ENCODE data around the gene MED13.
A peak's percentile ranks its signal among the peaks of the same experiment; 100 is the strongest.
"Not testable (repeated sequence)": the region's sequence is repeated elsewhere in the genome, so short reads cannot be mapped to it uniquely, and the experiment has no call there.

The MED13 gene

GRCh38 chr17:62090021-62090824 lies 25.1 kb upstream of the MED13 start:
- DNase-seq (ENCODE audit: low spot score): no peak

- DNase-seq (ENCODE audit: low spot score): no peak
These were observed 24.3 kb upstream of the MED13 start for GRCh38 chr17:62089334-62089733.

- no peak for DNase-seq (ENCODE audit: low spot score)
These were observed 21.7 kb upstream of the MED13 start for GRCh38 chr17:62086737-62087136.

DNA sequence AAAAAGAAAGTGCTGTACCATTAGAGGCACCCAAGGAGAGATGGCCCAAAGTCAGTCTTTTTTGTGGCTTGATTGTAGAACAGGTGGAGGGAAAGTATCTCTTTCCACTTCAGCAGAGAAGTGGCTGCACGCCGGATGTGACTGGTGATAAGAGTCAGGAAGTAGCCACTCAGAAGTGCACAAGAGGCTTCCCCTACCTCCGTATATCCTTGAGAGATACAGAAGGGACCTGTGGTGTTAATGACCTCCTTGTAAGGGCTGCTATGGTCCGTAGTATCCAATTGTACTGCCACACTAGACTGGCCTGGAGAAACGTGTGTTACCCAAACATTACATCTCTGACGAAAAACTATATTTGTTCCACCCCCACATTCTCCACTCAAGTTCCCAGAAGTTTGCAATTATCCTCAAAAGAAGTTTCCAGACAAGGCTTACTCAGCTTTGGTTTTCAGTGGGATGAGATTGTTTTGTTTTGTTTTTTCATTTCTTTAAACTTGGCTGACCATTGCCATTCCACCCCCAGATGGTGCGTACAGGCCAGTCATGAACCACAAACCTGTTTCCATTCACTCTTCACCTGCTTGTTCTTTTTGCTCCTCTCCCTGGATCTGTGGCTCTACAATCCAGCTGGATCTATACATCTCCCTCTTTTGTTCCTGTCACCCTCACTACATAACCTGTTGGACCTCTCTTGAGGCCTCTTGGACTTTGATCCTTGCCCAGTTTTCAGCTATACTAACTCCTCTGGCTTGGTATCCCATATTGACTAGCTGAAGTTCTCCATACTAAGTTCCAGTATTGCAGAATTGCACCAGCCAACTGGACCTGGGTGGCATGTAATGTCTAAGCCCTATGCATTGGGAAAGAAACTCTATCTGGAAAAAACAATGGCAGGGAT lies 20.7 kb upstream of the MED13 start:
- no peak for DNase-seq (ENCODE audit: low spot score)

DNA sequence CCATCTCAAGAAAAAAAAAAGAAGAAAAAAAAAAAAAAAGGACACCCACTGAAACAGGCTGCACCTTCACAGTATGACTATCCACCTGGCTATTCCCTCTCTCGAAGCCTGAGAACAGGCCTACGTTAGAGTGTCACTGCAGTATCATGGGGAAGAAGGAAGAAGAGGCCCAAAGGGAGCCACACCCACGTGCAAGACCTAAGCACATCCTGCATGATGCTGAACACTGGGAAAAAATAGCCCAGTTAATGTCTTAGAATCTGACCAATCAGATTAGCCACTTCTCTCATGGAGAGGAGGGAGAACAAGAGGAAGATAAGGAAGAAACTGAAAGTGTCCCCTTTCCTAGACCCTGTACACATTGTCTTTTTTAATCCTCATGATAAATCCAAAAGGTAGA lies 19.5 kb upstream of the MED13 start:
- DNase-seq (ENCODE audit: low spot score): no peak

DNA sequence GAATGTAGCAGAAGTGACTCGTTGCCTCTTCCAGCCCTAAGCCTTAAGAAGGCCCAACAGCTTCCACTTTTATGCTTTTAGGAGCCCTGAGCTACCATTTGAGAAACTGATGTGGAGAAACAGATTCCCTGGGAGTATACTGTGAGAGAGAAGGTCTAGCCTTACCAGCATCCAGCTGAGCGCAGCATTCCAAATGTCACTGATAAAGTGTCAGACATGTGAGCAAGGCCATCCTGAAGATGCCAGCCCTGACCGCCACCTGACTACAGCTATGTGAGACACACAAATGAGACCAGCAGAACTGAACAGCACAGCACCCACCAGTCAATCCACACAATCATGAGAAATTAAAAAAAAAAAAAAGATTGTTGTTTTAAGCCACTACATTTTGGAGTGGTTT lies 18.6 kb upstream of the MED13 start:
- no peak for DNase-seq (ENCODE audit: low spot score)

DNA sequence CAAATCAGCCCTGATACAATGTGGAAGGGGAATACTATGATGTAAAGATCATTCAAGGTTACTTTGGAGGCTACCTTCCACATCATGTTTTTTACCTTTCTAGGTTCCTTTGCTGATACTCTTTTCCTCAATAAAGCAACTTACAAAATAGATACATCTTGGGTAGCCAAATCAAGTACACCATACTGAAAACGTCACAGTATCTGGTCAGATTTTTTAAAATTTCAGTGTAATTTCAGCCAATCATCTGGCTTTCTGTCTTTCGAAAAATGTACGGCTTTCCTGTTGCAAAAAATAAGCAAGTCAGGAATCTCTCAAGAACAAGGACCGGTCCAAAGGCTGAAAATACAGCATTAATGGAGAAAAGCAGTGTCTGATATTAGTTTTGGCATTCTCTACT lies 15.6 kb upstream of the MED13 start:
- no peak for DNase-seq (ENCODE audit: low spot score)

- no peak for DNase-seq (ENCODE audit: low spot score)
These were observed 12.9 kb upstream of the MED13 start for GRCh38 chr17:62078009-62078408.

DNA sequence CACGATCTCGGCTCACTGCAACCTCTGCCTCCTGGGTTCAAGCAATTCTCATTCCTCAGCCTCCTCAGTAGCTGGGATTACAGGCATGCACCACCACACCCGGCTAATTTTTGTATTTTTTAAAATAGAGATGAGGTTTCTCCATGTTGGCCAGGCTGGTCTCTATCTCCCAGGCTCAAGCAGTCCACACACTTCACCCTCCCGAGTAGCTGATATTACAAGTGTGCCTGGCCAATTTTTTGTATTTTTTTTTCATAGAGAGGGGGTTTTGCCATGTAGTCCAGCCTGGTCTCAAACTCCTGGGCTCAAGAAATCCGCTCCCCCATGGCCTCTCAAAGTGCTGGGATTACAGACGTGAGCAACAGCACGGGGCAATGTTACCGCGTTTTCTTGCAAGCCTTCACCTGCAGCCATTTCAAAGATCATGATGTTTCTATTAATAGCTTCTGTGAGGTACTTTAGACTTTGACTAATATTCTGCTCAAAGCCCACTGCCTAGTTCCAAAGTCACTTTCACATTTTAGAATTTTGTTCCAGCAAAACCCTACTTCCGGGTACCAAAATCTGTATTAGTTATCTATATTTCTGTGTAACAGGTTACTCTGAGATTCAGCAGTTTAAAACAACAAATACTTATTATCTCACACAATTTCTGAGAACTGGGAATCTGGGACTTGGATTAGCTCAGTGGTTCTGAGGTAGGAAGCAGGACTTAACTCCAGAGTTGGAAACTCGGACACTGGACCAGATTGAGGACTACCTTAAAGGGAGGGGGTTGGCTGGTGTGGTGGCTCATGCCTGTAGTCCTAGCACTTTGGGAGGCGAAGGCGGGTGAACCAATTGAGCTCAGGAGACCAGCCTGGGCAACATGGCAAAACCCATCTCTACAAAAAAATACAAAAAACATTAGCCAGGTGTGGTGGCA lies 12.0 kb upstream of the MED13 start:
- DNase-seq (ENCODE audit: low spot score): no peak

GRCh38 chr17:62075308-62075815 lies 10.3 kb upstream of the MED13 start:
- DNase-seq (ENCODE audit: low spot score): no peak

GRCh38 chr17:62073993-62074392 lies 8.9 kb upstream of the MED13 start:
- DNase-seq (ENCODE audit: low spot score): no peak

DNA sequence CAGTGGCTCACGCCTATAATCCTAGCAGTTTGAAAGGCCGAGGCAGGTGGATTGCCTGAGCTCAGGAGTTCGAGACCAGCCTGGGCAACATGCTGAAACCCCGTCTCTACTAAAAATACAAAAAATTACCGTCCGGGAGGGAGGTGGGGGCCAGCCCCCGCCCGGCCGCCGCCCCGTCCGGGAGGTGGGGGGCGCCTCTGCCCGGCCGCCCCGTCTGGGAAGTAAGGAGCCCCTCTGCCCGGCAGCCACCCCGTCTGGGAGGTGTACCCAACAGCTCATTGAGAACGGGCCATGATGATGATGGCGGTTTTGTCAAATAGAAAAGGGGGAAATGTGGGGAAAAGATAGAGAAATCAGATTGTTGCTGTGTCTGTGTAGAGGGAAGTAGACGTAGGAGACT lies 7.8 kb upstream of the MED13 start:
- DNase-seq (ENCODE audit: low spot score): not testable (repeated sequence)

- DNase-seq (ENCODE audit: low spot score): no peak
These were observed 5.8 kb upstream of the MED13 start for GRCh38 chr17:62070900-62071299.

DNA sequence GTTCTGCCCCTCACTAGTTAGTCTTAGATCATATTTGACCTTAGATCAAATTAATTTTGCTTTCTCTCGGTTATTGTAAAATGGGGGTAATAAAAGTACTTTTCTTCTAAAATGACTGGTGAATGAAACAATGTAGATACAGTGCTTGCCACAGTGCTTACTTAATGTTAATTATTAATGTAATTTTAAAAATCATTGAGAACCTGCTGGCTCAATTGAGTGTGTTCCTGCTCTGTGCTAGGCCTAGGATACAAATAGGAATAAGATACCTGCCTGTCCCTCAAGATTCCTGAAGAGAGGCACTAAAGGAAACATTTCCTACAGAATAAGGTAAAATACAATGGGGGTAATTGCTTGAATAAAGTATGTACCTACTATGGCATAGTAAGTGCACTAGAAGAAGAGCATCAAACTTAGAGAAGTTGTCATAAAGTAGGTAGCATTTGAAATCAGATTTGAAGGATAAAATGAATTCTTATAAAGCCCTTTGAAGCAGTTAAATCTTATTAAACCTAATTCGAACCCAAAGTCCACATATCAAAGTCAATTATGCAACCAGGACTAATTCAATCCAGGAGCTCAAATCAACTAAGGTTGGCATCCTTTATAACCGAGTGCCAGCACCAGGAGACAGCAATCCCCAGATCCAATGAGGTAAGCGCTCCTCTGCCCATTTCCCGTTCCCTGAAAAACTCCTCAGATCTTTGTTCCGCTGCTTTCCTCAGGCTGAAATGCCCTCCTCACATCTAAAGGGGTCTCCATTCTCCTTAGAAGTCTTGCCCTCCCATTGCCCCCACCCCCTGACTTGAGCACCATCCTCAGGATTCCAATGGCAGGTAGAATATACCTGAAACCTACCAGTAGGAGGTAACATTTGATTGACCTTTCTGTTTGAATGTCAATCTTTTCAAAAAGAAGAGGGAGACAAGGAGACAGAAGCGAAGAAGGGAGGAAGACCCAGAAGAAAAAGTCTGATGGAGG lies 2.4 kb upstream of the MED13 start:
- DNase-seq (ENCODE audit: low spot score): no peak

DNA sequence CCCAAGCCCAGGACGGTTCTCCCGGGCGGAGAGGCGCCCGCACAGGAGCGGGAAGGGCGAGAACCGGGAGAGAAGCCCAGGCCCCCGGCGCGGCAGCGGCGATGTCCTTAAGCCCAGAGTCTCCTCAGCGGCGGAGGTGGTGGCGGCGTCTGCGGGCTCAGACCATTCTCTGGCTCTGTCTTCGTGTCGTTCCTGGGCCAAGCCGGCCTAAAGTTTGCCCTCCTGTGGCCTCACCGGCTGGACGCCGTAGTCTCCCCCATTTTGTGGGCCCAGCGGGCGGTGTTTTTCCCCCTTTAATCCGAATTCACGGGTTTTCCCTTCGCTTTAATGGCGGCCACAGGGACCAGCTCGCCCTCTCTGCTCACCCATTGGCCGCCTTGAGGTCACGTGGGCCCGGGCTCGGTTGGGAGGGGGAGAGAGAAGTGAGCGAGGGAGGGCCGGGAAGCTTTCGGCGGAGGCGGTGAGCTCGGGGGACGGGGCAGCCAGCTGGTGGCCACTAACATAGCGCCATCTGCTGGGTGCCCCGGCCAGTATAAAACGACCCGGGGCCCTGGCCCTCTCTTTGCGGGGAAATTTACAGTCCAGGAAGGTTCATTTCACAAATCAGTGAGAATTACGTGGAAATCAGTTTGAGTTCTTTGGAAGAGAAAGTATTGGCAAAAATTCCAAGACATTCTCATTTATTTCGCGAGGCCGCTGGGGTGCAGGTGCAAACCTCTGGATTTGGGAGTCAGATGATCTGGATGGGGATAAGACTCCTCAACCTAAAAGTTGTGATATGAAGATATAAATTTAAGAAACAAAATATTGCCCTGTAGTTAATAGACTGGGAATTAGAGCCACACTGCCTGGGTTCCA lies 762 bp upstream of the MED13 start:
- DNase-seq (ENCODE audit: low spot score): peak; percentile 99

DNA sequence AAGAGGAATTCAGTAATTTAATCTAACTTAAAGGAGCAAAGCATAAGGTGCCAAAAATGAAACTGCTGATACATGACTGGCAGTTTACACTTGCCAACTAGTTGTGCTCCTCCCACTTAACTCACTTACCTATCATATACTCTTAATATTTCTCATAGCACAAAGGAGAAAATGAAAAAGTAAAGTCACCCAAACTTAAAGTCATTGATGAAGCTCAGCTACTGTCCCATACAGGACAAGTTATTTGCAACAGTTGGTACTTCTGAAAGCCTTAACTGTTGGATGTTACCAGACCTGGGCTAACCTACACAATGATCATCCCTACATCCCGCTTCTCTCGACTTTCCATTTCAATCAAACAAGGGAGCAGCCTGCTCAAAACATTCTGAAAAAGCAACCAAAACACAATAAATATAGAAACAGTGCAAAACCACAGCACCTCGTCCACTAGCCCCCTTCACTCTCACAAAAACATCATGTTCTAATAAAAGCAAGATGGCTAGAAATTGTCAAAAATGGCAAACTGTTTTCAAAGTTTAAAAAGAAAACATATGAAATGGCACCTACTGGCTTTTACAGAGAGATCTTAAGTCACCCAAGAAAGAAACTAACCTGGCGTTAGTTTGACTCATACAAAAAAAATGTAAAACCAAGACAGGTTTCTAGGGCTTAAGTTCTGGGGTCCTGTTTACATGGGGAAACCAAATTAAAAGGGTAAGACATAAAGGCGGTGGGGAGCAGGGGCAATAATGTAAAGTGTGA lies 868 bp downstream of the MED13 start:
- DNase-seq (ENCODE audit: low spot score): peak; percentile 32

DNA sequence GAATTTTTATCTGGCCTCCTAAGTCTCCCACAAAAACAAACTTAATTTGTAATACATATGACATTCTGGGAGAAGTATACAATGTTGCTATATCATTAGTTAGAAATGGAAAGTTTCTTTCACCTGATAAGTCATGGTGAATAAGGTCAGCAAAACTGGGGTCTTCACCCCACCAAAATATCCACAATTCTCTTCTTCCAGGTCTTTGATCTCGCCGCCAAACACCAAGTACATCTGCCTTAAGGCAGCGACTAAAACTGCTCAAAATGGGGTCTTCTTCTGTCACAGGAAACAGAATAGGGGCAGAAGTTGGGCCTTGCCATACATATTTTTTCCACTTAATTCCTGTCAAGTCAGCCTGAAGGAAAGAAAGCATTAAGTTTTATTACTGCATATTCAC lies 2.1 kb downstream of the MED13 start:
- no peak for DNase-seq (ENCODE audit: low spot score)

- DNase-seq (ENCODE audit: low spot score): no peak
These were observed 2.8 kb downstream of the MED13 start for GRCh38 chr17:62062302-62062701.

- DNase-seq (ENCODE audit: low spot score): no peak
These were observed 5.7 kb downstream of the MED13 start for GRCh38 chr17:62059414-62059813.
